HL-60 (cell line): ENCODE data around the gene LKAAEAR1.

Experiments used
- TF ChIP-seq, protein P1 (sequence below): IDR thresholded peaks from 2 replicates; pipeline ENCODE4 v1.6.1; 2012; ENCODE audit warnings: low read depth; ENCODE audit not compliant: insufficient replicate concordance
- TF ChIP-seq, protein P2 (sequence below): IDR thresholded peaks from one replicate; pipeline ENCODE4 v1.5.1; 2011; ENCODE audit warnings: low read length, control low read depth, inconsistent platforms; ENCODE audit not compliant: insufficient read depth

DNA sequence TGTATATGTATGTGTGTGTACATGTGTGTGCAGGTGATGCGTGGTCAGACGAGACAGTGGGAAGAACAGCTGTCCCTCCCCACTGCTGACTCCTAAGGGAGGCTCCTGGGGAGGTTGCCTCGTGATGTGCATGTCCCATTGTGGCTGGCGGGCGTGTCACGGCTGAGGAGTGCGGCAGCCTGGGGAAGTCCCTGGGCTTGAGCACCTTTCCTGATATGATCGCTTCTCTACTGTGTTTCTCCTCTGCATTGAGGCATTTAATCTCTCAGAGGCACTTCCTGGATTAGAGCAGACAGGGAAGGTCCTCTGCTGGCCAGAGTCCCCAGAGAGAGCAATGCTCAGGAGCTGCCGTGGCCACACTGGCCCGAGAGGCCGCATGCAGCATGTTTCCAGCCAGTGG is 11.7 kb upstream of the LKAAEAR1 start:
- TF ChIP-seq, protein P1, sequence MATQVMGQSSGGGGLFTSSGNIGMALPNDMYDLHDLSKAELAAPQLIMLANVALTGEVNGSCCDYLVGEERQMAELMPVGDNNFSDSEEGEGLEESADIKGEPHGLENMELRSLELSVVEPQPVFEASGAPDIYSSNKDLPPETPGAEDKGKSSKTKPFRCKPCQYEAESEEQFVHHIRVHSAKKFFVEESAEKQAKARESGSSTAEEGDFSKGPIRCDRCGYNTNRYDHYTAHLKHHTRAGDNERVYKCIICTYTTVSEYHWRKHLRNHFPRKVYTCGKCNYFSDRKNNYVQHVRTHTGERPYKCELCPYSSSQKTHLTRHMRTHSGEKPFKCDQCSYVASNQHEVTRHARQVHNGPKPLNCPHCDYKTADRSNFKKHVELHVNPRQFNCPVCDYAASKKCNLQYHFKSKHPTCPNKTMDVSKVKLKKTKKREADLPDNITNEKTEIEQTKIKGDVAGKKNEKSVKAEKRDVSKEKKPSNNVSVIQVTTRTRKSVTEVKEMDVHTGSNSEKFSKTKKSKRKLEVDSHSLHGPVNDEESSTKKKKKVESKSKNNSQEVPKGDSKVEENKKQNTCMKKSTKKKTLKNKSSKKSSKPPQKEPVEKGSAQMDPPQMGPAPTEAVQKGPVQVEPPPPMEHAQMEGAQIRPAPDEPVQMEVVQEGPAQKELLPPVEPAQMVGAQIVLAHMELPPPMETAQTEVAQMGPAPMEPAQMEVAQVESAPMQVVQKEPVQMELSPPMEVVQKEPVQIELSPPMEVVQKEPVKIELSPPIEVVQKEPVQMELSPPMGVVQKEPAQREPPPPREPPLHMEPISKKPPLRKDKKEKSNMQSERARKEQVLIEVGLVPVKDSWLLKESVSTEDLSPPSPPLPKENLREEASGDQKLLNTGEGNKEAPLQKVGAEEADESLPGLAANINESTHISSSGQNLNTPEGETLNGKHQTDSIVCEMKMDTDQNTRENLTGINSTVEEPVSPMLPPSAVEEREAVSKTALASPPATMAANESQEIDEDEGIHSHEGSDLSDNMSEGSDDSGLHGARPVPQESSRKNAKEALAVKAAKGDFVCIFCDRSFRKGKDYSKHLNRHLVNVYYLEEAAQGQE = no peak
- TF ChIP-seq, protein P2, sequence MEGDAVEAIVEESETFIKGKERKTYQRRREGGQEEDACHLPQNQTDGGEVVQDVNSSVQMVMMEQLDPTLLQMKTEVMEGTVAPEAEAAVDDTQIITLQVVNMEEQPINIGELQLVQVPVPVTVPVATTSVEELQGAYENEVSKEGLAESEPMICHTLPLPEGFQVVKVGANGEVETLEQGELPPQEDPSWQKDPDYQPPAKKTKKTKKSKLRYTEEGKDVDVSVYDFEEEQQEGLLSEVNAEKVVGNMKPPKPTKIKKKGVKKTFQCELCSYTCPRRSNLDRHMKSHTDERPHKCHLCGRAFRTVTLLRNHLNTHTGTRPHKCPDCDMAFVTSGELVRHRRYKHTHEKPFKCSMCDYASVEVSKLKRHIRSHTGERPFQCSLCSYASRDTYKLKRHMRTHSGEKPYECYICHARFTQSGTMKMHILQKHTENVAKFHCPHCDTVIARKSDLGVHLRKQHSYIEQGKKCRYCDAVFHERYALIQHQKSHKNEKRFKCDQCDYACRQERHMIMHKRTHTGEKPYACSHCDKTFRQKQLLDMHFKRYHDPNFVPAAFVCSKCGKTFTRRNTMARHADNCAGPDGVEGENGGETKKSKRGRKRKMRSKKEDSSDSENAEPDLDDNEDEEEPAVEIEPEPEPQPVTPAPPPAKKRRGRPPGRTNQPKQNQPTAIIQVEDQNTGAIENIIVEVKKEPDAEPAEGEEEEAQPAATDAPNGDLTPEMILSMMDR = no peak
